HG03571 (cell line): ENCODE data around the gene TRIML2.
"Not testable (repeated sequence)": the region's sequence is repeated elsewhere in the genome, so short reads cannot be mapped to it uniquely, and the experiment has no call there.

Source experiments
- ATAC-seq: cut with Tn5 transposase; IDR thresholded peaks from one replicate; pipeline ENCODE4 v1.9.1; 2021; ENCODE audit not compliant: unreplicated experiment

The TRIML2 gene

GRCh38 chr4:188107931-188108843, 1.2 kb downstream of the TRIML2 start:
- ATAC-seq, result no peak

GRCh38 chr4:188106454-188106853, 2.9 kb downstream of the TRIML2 start:
- ATAC-seq, result no peak

- no peak for ATAC-seq
Measured at GRCh38 chr4:188092824-188093223, 16.6 kb downstream of the TRIML2 start.

DNA sequence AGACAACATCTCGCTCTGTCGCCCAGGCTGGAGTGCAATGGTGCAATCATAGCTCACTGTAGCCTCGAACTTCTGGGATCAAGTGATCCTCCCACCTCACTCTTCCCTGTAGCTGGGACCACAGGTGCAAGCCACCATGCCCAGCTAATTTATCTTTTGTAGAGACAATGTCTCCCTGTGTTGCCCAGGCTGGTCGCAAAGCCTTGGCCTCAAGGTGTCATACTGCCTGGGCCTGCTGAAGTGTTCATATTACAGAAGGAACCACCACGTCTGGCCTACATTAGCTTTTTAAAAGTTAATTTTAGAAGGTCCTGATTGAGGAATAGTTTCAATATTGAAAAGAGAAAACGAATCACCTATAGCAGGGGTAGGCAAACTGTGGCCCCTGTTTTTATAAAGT, 22.5 kb downstream of the TRIML2 start:
- no peak for ATAC-seq

DNA sequence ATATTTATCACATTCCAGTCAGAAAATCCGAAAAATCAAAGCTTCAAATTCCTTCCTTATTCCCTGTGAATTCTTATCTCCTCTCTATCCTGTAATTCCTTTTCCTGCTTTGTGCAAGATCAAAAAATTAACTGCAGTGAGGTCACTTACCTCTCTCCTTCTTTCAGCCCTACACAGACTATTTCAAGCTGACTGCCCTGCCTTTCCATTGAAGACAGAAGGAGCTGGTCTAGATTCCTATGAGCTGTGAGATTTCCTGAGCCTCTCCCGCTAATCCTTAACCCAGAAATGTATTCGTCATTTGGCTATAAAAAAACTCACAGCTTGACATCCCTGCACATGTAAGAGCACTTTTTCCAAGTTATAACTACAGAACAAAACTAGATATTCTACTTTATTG, 26.6 kb downstream of the TRIML2 start:
- ATAC-seq, result no peak

- ATAC-seq, result no peak
Measured at GRCh38 chr4:188078116-188078515, 31.3 kb downstream of the TRIML2 start.

- no peak for ATAC-seq
Measured at GRCh38 chr4:188076169-188076568, 33.2 kb downstream of the TRIML2 start.

- no peak for ATAC-seq
Measured at GRCh38 chr4:188061083-188061482, 48.3 kb downstream of the TRIML2 start.

DNA sequence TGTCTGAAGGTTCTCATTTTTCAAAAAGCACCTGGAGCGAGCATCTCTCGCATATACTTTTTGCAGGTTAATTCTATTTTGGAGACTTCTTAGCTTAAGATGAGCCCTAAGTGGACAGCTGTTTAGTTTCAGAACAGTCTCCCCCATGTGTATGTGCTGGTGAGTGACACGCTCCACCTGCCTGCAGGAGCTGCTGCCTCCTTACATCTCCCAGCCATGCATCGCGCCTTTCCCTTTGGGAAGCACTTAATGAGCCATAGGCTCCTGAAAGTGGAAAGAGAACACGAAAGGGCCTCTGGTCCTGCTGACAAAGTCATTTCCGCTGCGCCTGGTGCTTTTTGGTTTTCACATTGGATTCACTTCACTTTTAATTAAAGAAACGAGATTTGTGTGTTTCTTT, 56.1 kb downstream of the TRIML2 start:
- ATAC-seq, result no peak

- ATAC-seq, result no peak
Measured at GRCh38 chr4:188046657-188047056, 62.7 kb downstream of the TRIML2 start.

DNA sequence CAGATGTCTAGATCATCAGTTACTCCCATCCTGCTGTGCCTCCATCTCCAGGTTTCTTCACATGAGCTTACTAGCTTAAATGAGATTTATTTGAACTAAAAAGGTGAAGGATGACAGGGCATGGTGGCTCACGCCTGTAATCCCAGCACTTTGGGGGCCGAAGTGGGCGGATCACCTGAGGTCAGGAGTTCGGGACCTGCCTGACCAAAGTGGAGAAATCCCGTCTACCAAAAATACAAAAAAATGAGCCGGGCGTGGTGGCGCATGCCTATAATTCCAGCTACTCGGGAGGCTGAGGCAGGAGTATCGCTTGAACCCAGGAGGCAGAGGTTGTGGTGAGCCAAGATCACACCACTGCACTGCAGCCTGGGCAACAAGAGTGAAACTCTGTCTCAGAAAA, 63.9 kb downstream of the TRIML2 start:
- ATAC-seq, result not testable (repeated sequence)

- ATAC-seq, result no peak
Measured at GRCh38 chr4:188043154-188043553, 66.2 kb downstream of the TRIML2 start.

DNA sequence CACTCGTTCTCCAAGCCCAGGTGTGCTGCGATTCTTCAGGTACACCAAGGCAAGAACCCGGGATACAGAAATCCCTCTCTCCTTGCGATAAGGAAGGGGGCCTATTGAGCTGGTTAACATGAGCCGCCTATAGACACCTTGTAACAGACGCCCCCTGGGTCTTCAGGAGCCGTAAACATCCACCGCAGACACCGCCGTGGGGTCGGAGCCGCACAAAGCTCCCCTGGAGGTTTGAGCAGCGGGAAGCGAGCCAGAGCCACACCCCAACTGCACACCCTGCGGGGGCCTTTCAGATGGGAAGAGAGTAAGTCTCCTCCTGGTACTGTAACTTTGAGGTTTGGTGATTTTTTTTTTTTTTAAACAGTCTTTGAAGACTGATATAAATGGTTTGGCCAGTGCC, 67.2 kb downstream of the TRIML2 start:
- ATAC-seq, result no peak

GRCh38 chr4:188041721-188042120, 67.7 kb downstream of the TRIML2 start:
- no peak for ATAC-seq
